DOHH2 (cell line): Measurements from ENCODE around the gene NPVF.

Experiments
- H3F3A ChIP-seq: fragments of 200-600 bp; sonication (generic), shearing (Covaris generic); 2 replicates; pipeline ENCODE4 v1.6.0; 2016; ENCODE audit warnings: antibody characterized with exemption, mild to moderate bottlenecking; ENCODE audit not compliant: control insufficient read depth, insufficient read depth
- H3K27ac ChIP-seq: fragments of 200-600 bp; sonication (generic); 2 replicates; pipeline ENCODE4 v1.5.1; 2014; ENCODE audit warnings: low read depth, mild to moderate bottlenecking, low read length, moderate library complexity
- H3K27me3 ChIP-seq: fragments of 200-600 bp; sonication (generic); 2 replicates; pipeline ENCODE4 v1.6.1; 2014; ENCODE audit warnings: mild to moderate bottlenecking, low read length, mixed read lengths; ENCODE audit not compliant: control insufficient read depth
- H3K36me3 ChIP-seq: fragments of 200-600 bp; sonication (generic); 2 replicates; pipeline ENCODE4 v1.6.1; 2014; ENCODE audit warnings: mild to moderate bottlenecking, low read length, moderate library complexity, mixed read lengths; ENCODE audit not compliant: control insufficient read depth
- H3K4me1 ChIP-seq: fragments of 200-600 bp; sonication (generic); 2 replicates; pipeline ENCODE4 v1.6.1; 2014; ENCODE audit warnings: mild to moderate bottlenecking, low read length, mixed read lengths; ENCODE audit not compliant: control insufficient read depth
- H3K4me2 ChIP-seq: fragments of 200-600 bp; sonication (generic); 2 replicates; pipeline ENCODE4 v1.6.0; 2014; ENCODE audit warnings: mild to moderate bottlenecking, low read length, moderate library complexity
- H3K4me3 ChIP-seq: fragments of 200-600 bp; sonication (generic); 2 replicates; pipeline ENCODE4 v1.5.1; 2014; ENCODE audit warnings: mild to moderate bottlenecking, low read length, mixed read lengths
- H3K79me2 ChIP-seq: fragments of 200-600 bp; sonication (generic); 2 replicates; pipeline ENCODE4 v1.6.1; 2014; ENCODE audit warnings: mild to moderate bottlenecking, low read length, mixed read lengths; ENCODE audit not compliant: control insufficient read depth
- H3K9me2 ChIP-seq: fragments of 200-600 bp; sonication (generic); replicated peaks from 2 replicates; pipeline ENCODE4 v1.6.1; 2014; ENCODE audit warnings: mild to moderate bottlenecking, low read length, mixed read lengths; ENCODE audit not compliant: control insufficient read depth
- H3K9me3 ChIP-seq: fragments of 200-600 bp; sonication (generic); 2 replicates; pipeline ENCODE4 v1.6.1; 2014; ENCODE audit warnings: antibody characterized with exemption, low read length, mixed read lengths; ENCODE audit not compliant: control insufficient read depth, insufficient read depth
- H4K20me1 ChIP-seq: fragments of 200-600 bp; sonication (generic); 2 replicates; pipeline ENCODE4 v1.6.0; 2014; ENCODE audit warnings: low read depth, mild to moderate bottlenecking, antibody characterized with exemption, low read length, moderate library complexity; ENCODE audit not compliant: control insufficient read depth, insufficient read depth
- CTCF ChIP-seq: fragments of 200-600 bp; sonication (generic); IDR thresholded peaks from one replicate; pipeline ENCODE4 v1.5.1; 2014; ENCODE audit warnings: antibody characterized with exemption, mild to moderate bottlenecking, low read depth, low read length; ENCODE audit not compliant: poor library complexity, severe bottlenecking
- EZH2phosphoT487 ChIP-seq: fragments of 200-600 bp; sonication (generic); IDR thresholded peaks from 2 replicates; pipeline ENCODE4 v1.6.1; 2017; ENCODE audit warnings: borderline replicate concordance, mild to moderate bottlenecking, antibody characterized with exemption, low read length, moderate library complexity, mixed read lengths

The NPVF gene

GRCh38 chr7:25180946-25181345, 47.3 kb downstream of the NPVF start:
- peaks cover 18% of the 10 kb centered on the region for H3K27me3 ChIP-seq
- no peaks in the 10 kb centered on the region for H4K20me1 ChIP-seq
- H3K4me3 ChIP-seq: peak overlapping the region; percentile 73
- H3K9me2 ChIP-seq: no peaks in the 10 kb centered on the region
- TF ChIP-seq CTCF: no peak
- no peak for TF ChIP-seq EZH2phosphoT487
- H3K27ac ChIP-seq: no peak overlapping the region
- H3K4me1 ChIP-seq: peaks cover 14% of the 10 kb centered on the region
- no peaks in the 10 kb centered on the region for H3K79me2 ChIP-seq
- no peaks in the 10 kb centered on the region for H3F3A ChIP-seq
- H3K9me3 ChIP-seq: no peaks in the 10 kb centered on the region
- H3K4me2 ChIP-seq: peak overlapping the region; percentile 76
- H3K36me3 ChIP-seq: no peaks in the 10 kb centered on the region

DNA sequence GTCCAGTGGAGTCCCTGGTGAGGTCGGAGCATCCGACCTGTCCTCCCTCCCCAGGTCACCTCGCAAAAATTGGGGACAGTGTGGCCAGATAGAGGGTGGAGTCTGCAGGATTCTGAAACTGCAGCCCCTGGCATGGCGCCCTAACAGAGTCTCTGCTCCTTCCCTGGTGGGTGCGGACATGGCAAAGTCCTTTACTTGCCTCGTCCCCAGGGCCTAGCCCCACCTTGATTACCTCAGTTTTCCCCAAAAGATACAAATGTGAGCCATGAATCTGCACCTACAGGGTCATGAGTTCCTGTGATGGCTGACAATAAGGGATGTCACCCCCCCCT, 47.7 kb downstream of the NPVF start:
- H3K4me2 ChIP-seq: peak overlapping the region; percentile 76
- peaks cover 14% of the 10 kb centered on the region for H3K4me1 ChIP-seq
- no peaks in the 10 kb centered on the region for H3K79me2 ChIP-seq
- H3K27me3 ChIP-seq: peaks cover 18% of the 10 kb centered on the region
- TF ChIP-seq CTCF (peak; percentile 33), EZH2phosphoT487 (no peak)
- no peaks in the 10 kb centered on the region for H3K9me3 ChIP-seq
- no peaks in the 10 kb centered on the region for H3K36me3 ChIP-seq
- no peaks in the 10 kb centered on the region for H3F3A ChIP-seq
- peak overlapping the region; percentile 73 for H3K4me3 ChIP-seq
- H4K20me1 ChIP-seq: no peaks in the 10 kb centered on the region
- H3K9me2 ChIP-seq: no peaks in the 10 kb centered on the region
- no peak overlapping the region for H3K27ac ChIP-seq

GRCh38 chr7:25179771-25180591, 48.3 kb downstream of the NPVF start:
- Histone ChIP-seq H3K9me2 (no peaks in the 10 kb centered on the region), H3K27me3 (peaks cover 16% of the 10 kb centered on the region), H3K36me3 (no peaks in the 10 kb centered on the region), H3K27ac (peak overlapping the region; percentile 50), H4K20me1 (no peaks in the 10 kb centered on the region), H3F3A (no peaks in the 10 kb centered on the region), H3K4me3 (peak overlapping the region; percentile 93), H3K79me2 (no peaks in the 10 kb centered on the region), H3K9me3 (no peaks in the 10 kb centered on the region), H3K4me2 (peak overlapping the region; percentile 98), H3K4me1 (peaks cover 14% of the 10 kb centered on the region)
- no peak for TF ChIP-seq EZH2phosphoT487
- TF ChIP-seq CTCF: peak; percentile 89
